ENCODE results near the gene PRTN3.

- TF ChIP-seq CTCF (conservative IDR thresholded peaks at IDR 0.05) (no peak), EZH2 (IDR thresholded peaks at IDR 0.05; ENCODE audit: low read depth) (no peak)
Measured at GRCh38 chr19:889662-890295, 49.0 kb downstream of the PRTN3 start.
